ENCODE results near the gene RNF4. TPM values are rescaled to one million over a fixed set of nuclear protein-coding genes. Genes with fewer than 3 reads are reported as not detected.

RNF4 gene
- total RNA-seq, 4 donors from 2014 or later, result 29.6 to 38.1 (median 32.6) TPM

DNA sequence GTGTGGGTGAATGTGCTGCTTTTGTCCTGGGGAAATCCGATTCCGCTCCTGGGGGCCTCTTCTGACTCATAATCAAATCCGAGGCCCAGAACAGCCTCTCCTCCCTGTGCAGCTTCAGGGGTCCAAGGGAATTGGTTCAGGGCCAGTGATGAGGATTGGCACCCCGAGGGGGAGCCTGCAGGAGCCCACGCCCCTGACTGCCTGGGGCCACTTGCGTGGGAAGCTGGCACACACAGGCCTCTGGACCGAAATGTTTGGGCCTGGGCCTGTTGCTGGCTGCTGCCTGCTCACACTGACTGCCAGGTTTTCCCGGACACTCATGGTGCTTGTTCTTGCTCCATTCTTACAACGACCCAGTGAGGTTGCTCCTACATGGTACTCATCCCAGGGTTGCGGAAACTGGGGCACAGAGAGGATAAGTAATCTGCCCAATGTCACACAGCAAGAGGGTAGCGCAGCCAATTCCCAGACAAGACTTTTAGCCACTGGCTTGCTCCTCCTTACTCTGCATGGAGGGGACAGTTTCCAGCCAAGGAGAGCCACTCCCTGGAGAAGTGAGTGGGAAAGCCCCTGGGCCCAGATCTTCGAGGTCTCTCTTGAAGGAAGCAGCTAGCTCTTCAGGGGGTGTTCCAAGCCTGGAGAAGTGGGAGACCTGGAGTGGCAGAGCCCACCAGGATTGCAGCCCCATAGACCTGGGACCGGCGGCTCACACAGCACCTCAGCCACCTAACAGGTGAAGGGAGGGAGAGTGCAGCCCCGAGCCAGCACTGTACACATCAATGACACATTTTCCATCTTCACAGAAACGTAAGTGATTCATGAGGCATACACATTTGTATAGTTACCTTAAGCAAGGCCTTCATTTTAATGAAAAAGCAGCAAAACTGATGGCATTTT lies 29.8 kb upstream of the RNF4 start:
- Histone ChIP-seq H3K36me3 (no peaks in the 10 kb centered on the region), H3K27ac (no peak overlapping the region), H3K4me1 (no peaks in the 10 kb centered on the region), H3K27me3 (no peaks in the 10 kb centered on the region), H3K9me3 (no peaks in the 10 kb centered on the region), H3K4me3 (no peak overlapping the region)
- 68 to 78% methylated on average over 7 to 14 of the region's 16 CpGs for WGBS, 2 donors
- no peak for TF ChIP-seq POLR2A (IDR thresholded peaks at IDR 0.05)
- TF ChIP-seq, protein P1, sequence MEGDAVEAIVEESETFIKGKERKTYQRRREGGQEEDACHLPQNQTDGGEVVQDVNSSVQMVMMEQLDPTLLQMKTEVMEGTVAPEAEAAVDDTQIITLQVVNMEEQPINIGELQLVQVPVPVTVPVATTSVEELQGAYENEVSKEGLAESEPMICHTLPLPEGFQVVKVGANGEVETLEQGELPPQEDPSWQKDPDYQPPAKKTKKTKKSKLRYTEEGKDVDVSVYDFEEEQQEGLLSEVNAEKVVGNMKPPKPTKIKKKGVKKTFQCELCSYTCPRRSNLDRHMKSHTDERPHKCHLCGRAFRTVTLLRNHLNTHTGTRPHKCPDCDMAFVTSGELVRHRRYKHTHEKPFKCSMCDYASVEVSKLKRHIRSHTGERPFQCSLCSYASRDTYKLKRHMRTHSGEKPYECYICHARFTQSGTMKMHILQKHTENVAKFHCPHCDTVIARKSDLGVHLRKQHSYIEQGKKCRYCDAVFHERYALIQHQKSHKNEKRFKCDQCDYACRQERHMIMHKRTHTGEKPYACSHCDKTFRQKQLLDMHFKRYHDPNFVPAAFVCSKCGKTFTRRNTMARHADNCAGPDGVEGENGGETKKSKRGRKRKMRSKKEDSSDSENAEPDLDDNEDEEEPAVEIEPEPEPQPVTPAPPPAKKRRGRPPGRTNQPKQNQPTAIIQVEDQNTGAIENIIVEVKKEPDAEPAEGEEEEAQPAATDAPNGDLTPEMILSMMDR (IDR thresholded peaks at IDR 0.05), result no peak
- DNase-seq, result no peak
- intact Hi-C loops (cut with DNase I), result no loop called here

DNA sequence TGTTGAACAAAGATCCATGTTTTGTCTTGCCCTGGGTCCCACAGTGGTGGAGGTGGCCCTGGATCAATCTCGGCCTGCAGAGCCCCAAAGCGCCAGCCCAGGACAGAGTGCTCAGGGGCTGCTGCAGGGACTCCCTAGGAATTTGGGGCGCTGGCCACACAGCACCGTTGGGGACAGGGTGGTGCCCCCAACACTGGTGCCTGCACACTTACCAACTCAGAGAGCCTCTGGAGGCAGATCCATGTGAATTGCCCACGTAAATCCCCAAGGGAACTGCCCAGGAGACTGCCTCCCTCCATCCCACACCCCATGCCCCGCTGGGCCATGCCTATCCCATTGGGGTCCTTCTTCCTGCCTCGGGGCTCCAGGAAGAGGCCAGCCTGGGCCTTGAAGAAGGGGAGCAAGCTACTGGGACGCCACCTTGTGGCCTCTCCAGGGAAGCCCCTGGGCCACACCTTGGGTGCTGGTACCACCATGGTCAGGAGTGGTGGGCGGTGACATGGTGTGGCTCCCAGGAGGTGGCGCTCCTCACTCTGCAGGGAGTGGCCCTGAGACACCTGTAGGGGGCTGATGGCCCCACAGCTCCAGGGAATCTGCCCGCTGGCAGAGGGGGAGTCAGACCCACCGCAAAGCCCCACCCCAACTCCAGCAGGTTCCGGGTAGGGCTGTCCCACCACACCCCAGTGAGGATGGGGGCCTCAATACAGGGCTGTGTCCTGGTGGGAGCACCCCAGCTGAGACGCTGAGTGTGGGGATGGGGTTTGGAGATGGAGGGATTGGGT lies 27.3 kb upstream of the RNF4 start:
- 73 to 80% methylated on average over 4 of the region's 14 CpGs for WGBS, 2 donors
- H3K4me3 ChIP-seq, result no peak overlapping the region
- no peak for DNase-seq
- H3K36me3 ChIP-seq, result no peaks in the 10 kb centered on the region
- no peak overlapping the region for H3K27ac ChIP-seq
- intact Hi-C loops (cut with DNase I), result loop anchor here (10.0 kb wide), 1 partner anchor 217 kb away; no protein-coding TSS in a partner anchor
- H3K27me3 ChIP-seq, result no peaks in the 10 kb centered on the region
- H3K9me3 ChIP-seq, result no peaks in the 10 kb centered on the region
- TF ChIP-seq, protein P1 (IDR thresholded peaks at IDR 0.05), result peak; percentile 41 to 77 (median 64)
- no peak for TF ChIP-seq POLR2A (IDR thresholded peaks at IDR 0.05)
- H3K4me1 ChIP-seq, result no peaks in the 10 kb centered on the region

GRCh38 chr4:2442175-2442993 lies 26.5 kb upstream of the RNF4 start:
- Histone ChIP-seq H3K9me3 (no peaks in the 10 kb centered on the region), H3K27me3 (no peaks in the 10 kb centered on the region), H3K4me3 (no peak overlapping the region), H3K27ac (no peak overlapping the region), H3K4me1 (no peaks in the 10 kb centered on the region), H3K36me3 (no peaks in the 10 kb centered on the region)
- TF ChIP-seq, protein P1 (IDR thresholded peaks at IDR 0.05), result no peak
- no peak for TF ChIP-seq POLR2A (IDR thresholded peaks at IDR 0.05)
- intact Hi-C loops (cut with DNase I), result loop anchor here (10.0 kb wide), 1 partner anchor 218 kb away; no protein-coding TSS in a partner anchor
- WGBS, 2 donors, result 46 to 67% methylated on average over 7 to 10 of the region's 20 CpGs
- DNase-seq, result no peak

DNA sequence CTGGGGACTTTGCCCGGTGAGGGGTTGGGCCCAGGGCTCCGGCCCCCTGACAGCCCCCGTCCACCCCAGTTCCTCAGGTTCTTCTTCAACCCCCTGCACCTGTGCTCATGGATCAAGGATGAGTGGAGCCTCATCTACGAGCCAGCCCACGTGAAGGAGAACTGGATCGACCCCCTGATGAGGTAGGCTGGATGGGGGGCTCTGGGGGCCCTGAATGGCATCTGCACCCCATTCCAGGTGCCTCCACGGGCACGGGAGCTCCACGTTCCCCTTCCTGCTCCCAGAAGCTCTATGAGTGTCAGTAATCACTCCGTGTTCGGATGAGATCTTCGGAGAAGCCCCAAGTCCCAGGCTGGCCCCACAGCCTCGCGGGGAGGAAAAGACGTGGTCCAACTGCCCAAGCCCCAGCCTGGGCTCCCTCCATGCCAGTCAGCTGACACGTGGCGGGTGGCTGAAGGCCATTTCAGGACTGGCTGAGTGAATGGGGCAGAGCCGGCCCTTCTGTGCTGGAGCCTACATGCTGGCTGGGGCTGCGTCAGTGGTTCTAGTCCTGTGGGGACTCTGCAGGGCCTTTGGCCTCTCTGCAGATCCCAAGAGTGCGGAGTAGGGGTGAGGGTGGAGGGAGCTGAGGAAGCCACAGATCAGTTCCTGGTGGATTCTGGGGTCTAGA lies 25.7 kb upstream of the RNF4 start:
- Histone ChIP-seq H3K9me3 (no peaks in the 10 kb centered on the region), H3K27ac (no peak overlapping the region), H3K4me1 (no peaks in the 10 kb centered on the region), H3K36me3 (no peaks in the 10 kb centered on the region), H3K27me3 (no peaks in the 10 kb centered on the region), H3K4me3 (no peak overlapping the region)
- 83% methylated on average over 3 of the region's 20 CpGs; no CpG with 5 or more reads in 1 of the 2 donors for WGBS, 2 donors
- DNase-seq, result no peak
- TF ChIP-seq, protein P1 (IDR thresholded peaks at IDR 0.05), result no peak
- TF ChIP-seq POLR2A (IDR thresholded peaks at IDR 0.05), result no peak
- intact Hi-C loops (cut with DNase I), result loop anchor here (10.0 kb wide), 1 partner anchor 218 kb away; no protein-coding TSS in a partner anchor

All from esophagus squamous epithelium (tissue), 5 donors.